SU-DHL-6 (cell line): ENCODE results near the gene PLXNB1.

Source experiments
- CTCF ChIP-seq: fragments of 200-600 bp; sonication (generic); IDR thresholded peaks from one replicate; pipeline ENCODE4 v1.5.1; 2017; ENCODE audit warnings: antibody characterized with exemption, mild to moderate bottlenecking, low read length, moderate library complexity; ENCODE audit not compliant: insufficient read depth, poor library complexity, severe bottlenecking
- EZH2phosphoT487 ChIP-seq: fragments of 200-600 bp; sonication (generic), shearing (Covaris generic); conservative IDR thresholded peaks from 2 replicates; pipeline ENCODE4 v1.6.1; 2018; ENCODE audit warnings: mild to moderate bottlenecking, antibody characterized with exemption, low read length, moderate library complexity, mixed read lengths

GRCh38 chr3:48353987-48354386, 75.9 kb downstream of the PLXNB1 start:
- TF ChIP-seq CTCF: no peak
- TF ChIP-seq EZH2phosphoT487: no peak
